Neural cell (in vitro differentiated cells): ENCODE measurements around the gene INO80. TPM values are rescaled to one million over a fixed set of nuclear protein-coding genes. Genes with fewer than 3 reads are reported as not detected.
A peak's percentile ranks its signal among the peaks of the same experiment; 100 is the strongest.

Experiments
- H2AFZ ChIP-seq: fragments of 200-600, 300-800 bp; sonication (generic), shearing (Covaris generic); 2 replicates; pipeline ENCODE4 v1.6.0; 2014; ENCODE audit warnings: low read depth, mild to moderate bottlenecking, antibody characterized with exemption, low read length, moderate library complexity
- H3F3A ChIP-seq: fragments of 200-600 bp; shearing (Covaris generic); 2 replicates; pipeline ENCODE4 v1.6.1; 2016; ENCODE audit warnings: mild to moderate bottlenecking, moderate library complexity, mixed read lengths, antibody characterized with exemption, low read length; ENCODE audit not compliant: insufficient read depth, poor library complexity, severe bottlenecking
- H3K27ac ChIP-seq: fragments of 200-600, 300-800 bp; sonication (generic), shearing (Covaris generic); 2 replicates; pipeline ENCODE4 v1.5.1; 2014; ENCODE audit warnings: mild to moderate bottlenecking, low read length, moderate library complexity
- H3K27me3 ChIP-seq: fragments of 300-800, 200-600 bp; sonication (generic), shearing (Covaris generic); 2 replicates; pipeline ENCODE4 v1.6.0; 2014; ENCODE audit warnings: mild to moderate bottlenecking, low read depth, low read length, moderate library complexity; ENCODE audit not compliant: insufficient read depth
- H3K36me3 ChIP-seq: fragments of 300-800, 200-600 bp; sonication (generic), shearing (Covaris generic); 2 replicates; pipeline ENCODE4 v1.5.1; 2014; ENCODE audit warnings: mild to moderate bottlenecking, antibody characterized with exemption, low read length, moderate library complexity; ENCODE audit not compliant: insufficient read depth
- H3K4me2 ChIP-seq: fragments of 300-800, 200-600 bp; sonication (generic), shearing (Covaris generic); 2 replicates; pipeline ENCODE4 v1.6.0; 2014; ENCODE audit warnings: mild to moderate bottlenecking, low read length
- H3K4me3 ChIP-seq: fragments of 300-800, 200-600 bp; sonication (generic), shearing (Covaris generic); 2 replicates; pipeline ENCODE4 v1.5.1; 2014; ENCODE audit warnings: mild to moderate bottlenecking, low read length, moderate library complexity
- H3K79me2 ChIP-seq: fragments of 200-600 bp; shearing (Covaris generic); replicated peaks from 2 replicates; pipeline ENCODE4 v1.6.0; 2014; ENCODE audit warnings: mild to moderate bottlenecking, low read length, moderate library complexity; ENCODE audit not compliant: insufficient read depth
- H3K9ac ChIP-seq: fragments of 300-800, 200-600 bp; sonication (generic), shearing (Covaris generic); 2 replicates; pipeline ENCODE4 v1.6.1; 2016; ENCODE audit warnings: mild to moderate bottlenecking, low read length, mixed read lengths
- H3K9me2 ChIP-seq: fragments of 200-600 bp; shearing (Covaris generic); 2 replicates; pipeline ENCODE4 v1.6.1; 2016; ENCODE audit warnings: mild to moderate bottlenecking, low read length, mixed read lengths; ENCODE audit not compliant: insufficient read depth
- H3K9me3 ChIP-seq: fragments of 200-600, 300-800 bp; sonication (generic), shearing (Covaris generic); 2 replicates; pipeline ENCODE4 v1.6.1; 2016; ENCODE audit warnings: mild to moderate bottlenecking, mixed run types, low read length, moderate library complexity, mixed read lengths
- H4K20me1 ChIP-seq: fragments of 200-600 bp; shearing (Covaris generic); 2 replicates; pipeline ENCODE4 v1.6.1; 2016; ENCODE audit warnings: mild to moderate bottlenecking, mixed run types; ENCODE audit not compliant: insufficient read depth
- EP300 ChIP-seq: fragments of 450-650 bp; conservative IDR thresholded peaks from 2 replicates; pipeline ENCODE4 v1.6.1; 2014; ENCODE audit warnings: antibody characterized with exemption, mild to moderate bottlenecking, moderate library complexity; ENCODE audit not compliant: poor library complexity, severe bottlenecking
- EZH2 ChIP-seq: fragments of 200-600, 300-800 bp; shearing (Covaris generic), sonication (generic); IDR thresholded peaks from 2 replicates; pipeline ENCODE4 v1.6.1; 2014; ENCODE audit warnings: antibody characterized with exemption, low read length, borderline replicate concordance, mild to moderate bottlenecking; ENCODE audit not compliant: insufficient read depth, poor library complexity, severe bottlenecking
- MXI1 ChIP-seq: fragments of 450-650 bp; conservative IDR thresholded peaks from 2 replicates; pipeline ENCODE4 v1.6.1; 2014; ENCODE audit warnings: antibody characterized with exemption, mild to moderate bottlenecking; ENCODE audit not compliant: poor library complexity, severe bottlenecking
- POLR2AphosphoS5 ChIP-seq: IDR thresholded peaks from 2 replicates; pipeline ENCODE4 v1.6.1; 2012
- RAD21 ChIP-seq: fragments of 450-650 bp; conservative IDR thresholded peaks from 2 replicates; pipeline ENCODE4 v1.6.1; 2014; ENCODE audit warnings: antibody characterized with exemption, mild to moderate bottlenecking, moderate library complexity
- SMC3 ChIP-seq: fragments of 450-650 bp; conservative IDR thresholded peaks from 2 replicates; pipeline ENCODE4 v1.6.1; 2014; ENCODE audit warnings: antibody characterized with exemption, mild to moderate bottlenecking, moderate library complexity; ENCODE audit not compliant: poor library complexity
- TAF1 ChIP-seq: IDR thresholded peaks from 2 replicates; pipeline ENCODE4 v1.6.1; 2012; ENCODE audit warnings: low read depth
- polyA plus RNA-seq: library from polyadenylated mRNA; depleted of rRNA; stranded (reverse); fragments of >200 nt; gene quantifications from 2 replicates; pipeline ENCODE4 v1.2.3, GENCODE V29; 2014
- TF ChIP-seq, protein P1 (sequence below): fragments of 450-650 bp; IDR thresholded peaks from 2 replicates; pipeline ENCODE4 v1.5.1; 2014; ENCODE audit warnings: antibody characterized with exemption, mild to moderate bottlenecking, moderate library complexity; ENCODE audit not compliant: poor library complexity, severe bottlenecking
- TF ChIP-seq, protein P2 (sequence below): IDR thresholded peaks from 2 replicates; pipeline ENCODE4 v1.6.1; 2012; ENCODE audit warnings: borderline replicate concordance

Gene INO80
- polyA plus RNA-seq, 1 donor from 2014 or later, result 8.4 TPM

DNA sequence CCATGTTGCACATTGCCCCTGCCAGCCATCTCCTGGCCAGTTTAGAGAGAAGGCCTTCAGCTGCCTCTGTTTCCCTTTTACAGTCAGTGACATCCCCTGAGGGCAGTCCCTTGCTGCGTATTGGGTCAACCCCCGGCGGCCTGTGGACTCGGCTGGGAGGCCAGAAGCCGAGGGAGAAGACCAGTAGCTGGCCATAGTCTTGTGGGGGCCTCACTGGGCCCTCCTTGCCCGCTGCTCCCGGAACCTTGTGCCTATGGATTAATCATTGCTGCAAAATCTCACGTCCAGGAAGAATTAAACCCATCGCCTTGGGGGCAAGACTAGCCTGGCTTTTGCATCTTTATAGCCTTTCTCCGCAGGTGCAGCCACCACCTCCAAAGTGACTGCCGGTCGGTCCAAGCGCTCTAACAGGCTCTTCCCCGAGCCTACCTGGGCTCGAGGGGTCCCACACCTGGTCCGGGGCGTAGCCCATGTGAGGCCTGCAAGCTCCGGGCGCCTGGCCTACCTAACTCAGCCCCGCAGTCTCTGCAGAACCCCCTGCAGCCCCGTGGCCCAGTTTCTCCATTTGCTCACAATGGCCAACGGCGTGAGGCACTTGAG lies 163.7 kb downstream of the INO80 start:
- Histone ChIP-seq H3K79me2 (no peaks in the 10 kb centered on the region), H3K27ac (peak overlapping the region; percentile 39), H2AFZ (peak overlapping the region; percentile 35), H3K36me3 (no peaks in the 10 kb centered on the region), H3K9me3 (no peaks in the 10 kb centered on the region), H3F3A (no peaks in the 10 kb centered on the region), H3K27me3 (no peaks in the 10 kb centered on the region), H3K4me2 (no peak overlapping the region), H3K9ac (peak overlapping the region; percentile 72), H3K9me2 (no peaks in the 10 kb centered on the region), H3K4me3 (peak overlapping the region; percentile 91), H4K20me1 (no peaks in the 10 kb centered on the region)
- TF ChIP-seq, protein P1, sequence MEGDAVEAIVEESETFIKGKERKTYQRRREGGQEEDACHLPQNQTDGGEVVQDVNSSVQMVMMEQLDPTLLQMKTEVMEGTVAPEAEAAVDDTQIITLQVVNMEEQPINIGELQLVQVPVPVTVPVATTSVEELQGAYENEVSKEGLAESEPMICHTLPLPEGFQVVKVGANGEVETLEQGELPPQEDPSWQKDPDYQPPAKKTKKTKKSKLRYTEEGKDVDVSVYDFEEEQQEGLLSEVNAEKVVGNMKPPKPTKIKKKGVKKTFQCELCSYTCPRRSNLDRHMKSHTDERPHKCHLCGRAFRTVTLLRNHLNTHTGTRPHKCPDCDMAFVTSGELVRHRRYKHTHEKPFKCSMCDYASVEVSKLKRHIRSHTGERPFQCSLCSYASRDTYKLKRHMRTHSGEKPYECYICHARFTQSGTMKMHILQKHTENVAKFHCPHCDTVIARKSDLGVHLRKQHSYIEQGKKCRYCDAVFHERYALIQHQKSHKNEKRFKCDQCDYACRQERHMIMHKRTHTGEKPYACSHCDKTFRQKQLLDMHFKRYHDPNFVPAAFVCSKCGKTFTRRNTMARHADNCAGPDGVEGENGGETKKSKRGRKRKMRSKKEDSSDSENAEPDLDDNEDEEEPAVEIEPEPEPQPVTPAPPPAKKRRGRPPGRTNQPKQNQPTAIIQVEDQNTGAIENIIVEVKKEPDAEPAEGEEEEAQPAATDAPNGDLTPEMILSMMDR, result no peak
- TF ChIP-seq MXI1 (no peak), EP300 (no peak), SMC3 (no peak), TAF1 (no peak), RAD21 (no peak), EZH2 (no peak), POLR2AphosphoS5 (no peak)
- TF ChIP-seq, protein P2, sequence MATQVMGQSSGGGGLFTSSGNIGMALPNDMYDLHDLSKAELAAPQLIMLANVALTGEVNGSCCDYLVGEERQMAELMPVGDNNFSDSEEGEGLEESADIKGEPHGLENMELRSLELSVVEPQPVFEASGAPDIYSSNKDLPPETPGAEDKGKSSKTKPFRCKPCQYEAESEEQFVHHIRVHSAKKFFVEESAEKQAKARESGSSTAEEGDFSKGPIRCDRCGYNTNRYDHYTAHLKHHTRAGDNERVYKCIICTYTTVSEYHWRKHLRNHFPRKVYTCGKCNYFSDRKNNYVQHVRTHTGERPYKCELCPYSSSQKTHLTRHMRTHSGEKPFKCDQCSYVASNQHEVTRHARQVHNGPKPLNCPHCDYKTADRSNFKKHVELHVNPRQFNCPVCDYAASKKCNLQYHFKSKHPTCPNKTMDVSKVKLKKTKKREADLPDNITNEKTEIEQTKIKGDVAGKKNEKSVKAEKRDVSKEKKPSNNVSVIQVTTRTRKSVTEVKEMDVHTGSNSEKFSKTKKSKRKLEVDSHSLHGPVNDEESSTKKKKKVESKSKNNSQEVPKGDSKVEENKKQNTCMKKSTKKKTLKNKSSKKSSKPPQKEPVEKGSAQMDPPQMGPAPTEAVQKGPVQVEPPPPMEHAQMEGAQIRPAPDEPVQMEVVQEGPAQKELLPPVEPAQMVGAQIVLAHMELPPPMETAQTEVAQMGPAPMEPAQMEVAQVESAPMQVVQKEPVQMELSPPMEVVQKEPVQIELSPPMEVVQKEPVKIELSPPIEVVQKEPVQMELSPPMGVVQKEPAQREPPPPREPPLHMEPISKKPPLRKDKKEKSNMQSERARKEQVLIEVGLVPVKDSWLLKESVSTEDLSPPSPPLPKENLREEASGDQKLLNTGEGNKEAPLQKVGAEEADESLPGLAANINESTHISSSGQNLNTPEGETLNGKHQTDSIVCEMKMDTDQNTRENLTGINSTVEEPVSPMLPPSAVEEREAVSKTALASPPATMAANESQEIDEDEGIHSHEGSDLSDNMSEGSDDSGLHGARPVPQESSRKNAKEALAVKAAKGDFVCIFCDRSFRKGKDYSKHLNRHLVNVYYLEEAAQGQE, result no peak

DNA sequence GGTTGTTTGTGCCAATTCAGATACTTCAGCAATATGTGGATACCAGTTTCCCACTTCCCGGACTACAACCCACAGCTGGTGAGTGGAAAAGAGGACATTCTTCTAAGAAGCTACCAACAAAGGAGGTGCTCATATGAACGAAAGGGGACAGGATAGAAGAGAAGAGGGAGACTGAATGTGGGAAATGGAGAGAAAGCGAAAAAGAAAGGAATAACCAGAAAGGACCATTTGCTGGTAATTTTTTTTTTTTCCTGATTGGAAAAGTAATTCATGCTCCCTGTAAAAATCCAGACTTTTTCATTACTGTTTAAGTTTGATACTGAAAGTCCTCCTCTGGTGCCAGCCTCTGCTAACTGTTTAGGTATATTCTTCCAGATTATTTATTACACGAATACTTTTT lies 164.3 kb downstream of the INO80 start:
- Histone ChIP-seq H3K27me3 (no peaks in the 10 kb centered on the region), H3K9me3 (no peaks in the 10 kb centered on the region), H3K9ac (no peak overlapping the region), H3K36me3 (no peaks in the 10 kb centered on the region), H3K27ac (no peak overlapping the region), H3K4me2 (no peak overlapping the region), H3K9me2 (no peaks in the 10 kb centered on the region), H4K20me1 (no peaks in the 10 kb centered on the region), H3K4me3 (no peak overlapping the region), H2AFZ (no peak overlapping the region), H3F3A (no peaks in the 10 kb centered on the region), H3K79me2 (no peaks in the 10 kb centered on the region)
- TF ChIP-seq SMC3, result no peak
- TF ChIP-seq, protein P1, result no peak
- no peak for TF ChIP-seq MXI1
